Spleen (tissue), 11 donors: Measurements from ENCODE around the gene TXNDC17. TPM values are rescaled to one million over a fixed set of nuclear protein-coding genes. Genes with fewer than 3 reads are reported as not detected.

Experiments
- DNase-seq: peaks from one replicate; pipeline ENCODE4 v3.0.0-alpha.2; 2020
- H3K27ac ChIP-seq, 8 donors: fragments of 200-600 bp; sonication (generic) in 7 of 8; 1 replicate in 4 of 8; 2 replicates in 4 of 8; pipeline versions ENCODE4 v1.5.0 to v1.8.0; 2016 to 2021; ENCODE audit warnings: inconsistent platforms in 4 of 8, mild to moderate bottlenecking in 4 of 8, moderate library complexity in 1 of 8
- H3K27me3 ChIP-seq, 7 donors: fragments of 200-600 bp; sonication (generic) in 6 of 7; replicated peaks in 1 of 7; 1 replicate in 4 of 7; 2 replicates in 3 of 7; pipeline versions ENCODE4 v1.5.0 to v1.8.0; 2016 to 2021; ENCODE audit warnings: inconsistent platforms in 3 of 7, mild to moderate bottlenecking in 1 of 7
- H3K36me3 ChIP-seq, 6 donors: fragments of 200-600 bp; sonication (generic) in 5 of 6; 1 replicate in 4 of 6; 2 replicates in 2 of 6; pipeline versions ENCODE4 v1.5.0 to v1.8.0; 2016 to 2021; ENCODE audit warnings: inconsistent platforms in 2 of 6
- H3K4me1 ChIP-seq, 6 donors: fragments of 200-600 bp; sonication (generic) in 5 of 6; 1 replicate in 3 of 6; 2 replicates in 3 of 6; pipeline versions ENCODE4 v1.5.0 to v1.8.0; 2016 to 2021; ENCODE audit warnings: inconsistent platforms in 3 of 6
- H3K4me3 ChIP-seq, 8 donors: fragments of 200-600 bp; sonication (generic) in 7 of 8; 1 replicate in 4 of 8; 2 replicates in 4 of 8; pipeline versions ENCODE4 v1.5.0 to v1.8.0; 2016 to 2021; ENCODE audit warnings: inconsistent platforms in 4 of 8, mild to moderate bottlenecking in 4 of 8, moderate library complexity in 2 of 8
- H3K9me3 ChIP-seq, 8 donors: fragments of 200-600 bp; sonication (generic) in 7 of 8; 1 replicate in 4 of 8; 2 replicates in 4 of 8; pipeline versions ENCODE4 v1.5.0 to v1.8.0; 2016 to 2021; ENCODE audit warnings: inconsistent platforms in 4 of 8
- POLR2A ChIP-seq, 3 donors: fragments of 450-650 bp; IDR thresholded peaks; one replicate each; pipeline ENCODE4 v1.5.1; 2017; ENCODE audit warnings: antibody characterized with exemption in 3 of 3, mild to moderate bottlenecking in 1 of 3
- POLR2AphosphoS5 ChIP-seq, 3 donors: sonication (generic); formaldehyde crosslinking; IDR thresholded peaks; one replicate each; pipeline ENCODE4 v1.5.1; 2017; ENCODE audit warnings: antibody characterized with exemption in 3 of 3
- WGBS, 5 donors: extraction: QIAGEN DNeasy Blood & Tissue Kit in 3 of 5; methylation state at CpG; one replicate each; pipeline versions ENCODE4 v1.1.5 to v1.1.7; 2013 to 2018; 5-methylcytosine and 5-hydroxymethylcytosine counted together
- intact Hi-C: fragments of 100-400 bp; cut with DNase I; formaldehyde crosslinking; loops from one replicate; pipeline ENCODE4 v1.15.0; 2023; ENCODE audit warnings: low total_unique reads
- polyA plus RNA-seq, 3 donors: library from polyadenylated mRNA; stranded (reverse); fragments of 200-250 nt; gene quantifications; one replicate each; pipeline ENCODE4 v1.2.1, GENCODE V29; 2013
- total RNA-seq, 7 donors: library from RNA; depleted of rRNA in 3 of 7; stranded (reverse); fragments of >200 nt in 3 of 7; fragmentation: NEBNext Ultra II Directional in 4 of 7; extraction: Animal tissue kit (Norgen Biotek cat#: 25700) in 4 of 7; gene quantifications; one replicate each; pipeline versions ENCODE4 v1.1.0 to v1.2.1, GENCODE V29; 2016 to 2021
- TF ChIP-seq, protein P1 (sequence below), 11 experiments: fragments of 200-600 bp in 7 of 11; fragments of 450-650 bp in 4 of 11; sonication (generic) in 4 of 11; IDR thresholded peaks in 8 of 11; conservative IDR thresholded peaks in 3 of 11; 1 replicate in 7 of 11; 2 replicates in 4 of 11; pipeline versions ENCODE4 v1.4.0 to v1.8.0; 2016 to 2021; ENCODE audit warnings: antibody characterized with exemption in 11 of 11, inconsistent platforms in 4 of 11, mild to moderate bottlenecking in 1 of 11
- donor health status: healthy with polysubstance abuse.
- donor health status: DM: no; HTN: no; CAD: no; lungs with moderate emphysema.
- donor health status: DM: no; HTN: no; CAD: no.
- donor health status: Bipolar disorder and iron deficiency.
- donor health status: healthy.
- donor health status: DM: no; HTN: no; CAD: no.
- donor health status: DM: yes; HTN: yes; CAD: no.

TXNDC17 gene
- total and polyA plus RNA-seq, 10 donors = 38.8 to 215 (median 84.7) TPM

DNA sequence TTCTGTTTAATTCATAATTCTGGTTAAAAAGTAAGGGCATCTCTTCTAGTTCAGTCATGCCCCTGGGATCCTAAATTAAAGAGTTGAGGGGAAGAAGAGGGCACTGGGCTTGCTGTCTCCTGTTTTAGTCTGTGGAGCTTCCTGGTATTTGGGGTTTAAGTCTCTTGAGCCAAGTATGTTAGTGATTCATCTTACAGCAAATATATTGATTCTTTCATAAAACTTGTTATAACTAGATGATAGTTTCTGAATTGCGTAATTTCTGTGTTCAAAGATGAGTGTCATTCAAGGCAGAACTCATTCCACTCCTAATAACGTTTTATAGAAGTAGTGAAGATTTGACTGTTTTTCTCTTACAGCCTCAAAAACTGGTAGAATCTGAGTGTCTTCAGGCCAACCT is 1.7 kb downstream of the TXNDC17 start:
- DNase-seq = no peak
- peak overlapping the region in 3 of 8 donors; percentile 86 to 94 (median 89) for H3K4me3 ChIP-seq
- H3K36me3 ChIP-seq = peaks cover 0 to 56% (median 30%) of the 10 kb centered on the region in 6 donors
- H3K27ac ChIP-seq = peak overlapping the region in 2 of 8 donors; percentile 12 to 93
- peaks cover 24 to 88% (median 47%) of the 10 kb centered on the region in 6 donors for H3K4me1 ChIP-seq
- H3K27me3 ChIP-seq = no peaks in the 10 kb centered on the region
- WGBS, 5 donors = 41 to 63% (median 56%) methylated on average over 2 of the region's 2 CpGs
- no peaks in the 10 kb centered on the region for H3K9me3 ChIP-seq
- intact Hi-C loops = no loop called here
- TF ChIP-seq POLR2AphosphoS5 (IDR thresholded peaks at IDR 0.05) (no peak), POLR2A (IDR thresholded peaks at IDR 0.05) (no peak)
- TF ChIP-seq, protein P1, sequence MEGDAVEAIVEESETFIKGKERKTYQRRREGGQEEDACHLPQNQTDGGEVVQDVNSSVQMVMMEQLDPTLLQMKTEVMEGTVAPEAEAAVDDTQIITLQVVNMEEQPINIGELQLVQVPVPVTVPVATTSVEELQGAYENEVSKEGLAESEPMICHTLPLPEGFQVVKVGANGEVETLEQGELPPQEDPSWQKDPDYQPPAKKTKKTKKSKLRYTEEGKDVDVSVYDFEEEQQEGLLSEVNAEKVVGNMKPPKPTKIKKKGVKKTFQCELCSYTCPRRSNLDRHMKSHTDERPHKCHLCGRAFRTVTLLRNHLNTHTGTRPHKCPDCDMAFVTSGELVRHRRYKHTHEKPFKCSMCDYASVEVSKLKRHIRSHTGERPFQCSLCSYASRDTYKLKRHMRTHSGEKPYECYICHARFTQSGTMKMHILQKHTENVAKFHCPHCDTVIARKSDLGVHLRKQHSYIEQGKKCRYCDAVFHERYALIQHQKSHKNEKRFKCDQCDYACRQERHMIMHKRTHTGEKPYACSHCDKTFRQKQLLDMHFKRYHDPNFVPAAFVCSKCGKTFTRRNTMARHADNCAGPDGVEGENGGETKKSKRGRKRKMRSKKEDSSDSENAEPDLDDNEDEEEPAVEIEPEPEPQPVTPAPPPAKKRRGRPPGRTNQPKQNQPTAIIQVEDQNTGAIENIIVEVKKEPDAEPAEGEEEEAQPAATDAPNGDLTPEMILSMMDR (IDR thresholded peaks at IDR 0.05 in 8 of 11, conservative IDR thresholded peaks at IDR 0.05 in 3 of 11) = no peak

DNA sequence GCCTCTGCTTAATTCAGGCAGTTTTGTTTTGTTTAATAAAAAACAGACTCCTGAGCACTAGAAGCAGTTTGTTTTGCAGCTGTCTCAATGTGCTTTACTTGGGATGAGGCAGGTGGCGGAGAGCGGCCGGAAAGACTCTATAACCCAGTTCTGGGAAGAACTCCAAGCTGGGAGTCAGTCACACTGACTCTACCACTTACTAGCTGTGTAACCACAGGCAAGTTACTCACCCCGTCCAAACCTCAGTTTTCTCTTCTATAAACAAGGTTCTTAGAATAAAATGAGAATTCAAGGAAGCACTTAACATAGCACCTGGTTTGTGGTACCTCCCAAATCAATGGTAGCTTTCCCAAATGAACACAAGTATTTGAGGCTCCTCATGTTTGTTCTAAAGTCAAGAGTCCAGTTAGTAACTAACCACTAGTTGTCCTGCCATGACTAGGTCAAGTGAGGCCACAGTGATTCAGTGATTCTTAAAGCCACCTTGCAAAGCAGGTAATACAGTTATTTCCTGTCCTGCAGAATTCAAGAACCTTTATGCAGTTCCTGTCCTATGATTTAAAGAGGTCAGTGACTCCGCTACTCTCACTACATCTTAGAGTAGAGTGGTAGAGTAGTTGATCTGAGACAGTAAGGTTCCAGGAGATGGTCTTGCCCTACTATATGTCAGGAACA is 2.7 kb downstream of the TXNDC17 start:
- Histone ChIP-seq H3K4me1 (peaks cover 22 to 88% (median 51%) of the 10 kb centered on the region in 6 donors), H3K27ac (no peak overlapping the region), H3K27me3 (no peaks in the 10 kb centered on the region), H3K4me3 (no peak overlapping the region), H3K36me3 (peaks cover 0 to 66% (median 34%) of the 10 kb centered on the region in 6 donors), H3K9me3 (no peaks in the 10 kb centered on the region)
- 75 to 92% (median 81%) methylated on average over 5 of the region's 5 CpGs for WGBS, 5 donors
- intact Hi-C loops = no loop called here
- DNase-seq = no peak
- TF ChIP-seq POLR2AphosphoS5 (IDR thresholded peaks at IDR 0.05) (no peak), POLR2A (IDR thresholded peaks at IDR 0.05) (no peak)
- TF ChIP-seq, protein P1 (IDR thresholded peaks at IDR 0.05 in 8 of 11, conservative IDR thresholded peaks at IDR 0.05 in 3 of 11) = no peak

DNA sequence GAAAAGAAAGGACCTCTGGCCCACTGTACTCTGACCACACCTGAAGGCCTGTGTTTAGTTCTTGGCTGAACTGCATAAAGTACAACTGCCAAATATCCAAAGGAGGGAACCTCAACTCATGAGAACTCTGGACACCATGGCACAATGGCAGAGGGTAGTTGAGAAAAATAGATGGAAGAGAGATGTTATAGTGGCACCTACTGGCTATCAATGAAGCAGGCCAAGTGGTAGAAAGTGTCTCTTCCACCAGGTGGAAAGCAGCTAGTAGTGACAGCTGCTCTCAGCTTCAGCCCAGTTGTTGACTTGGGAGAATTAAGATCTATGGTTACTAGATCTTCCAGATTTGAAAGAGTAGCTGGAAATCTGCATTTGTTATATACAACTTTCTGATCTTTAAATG is 7.3 kb downstream of the TXNDC17 start:
- Histone ChIP-seq H3K27ac (no peak overlapping the region), H3K4me3 (no peak overlapping the region), H3K27me3 (peaks cover 0 to 9% (median 0%) of the 10 kb centered on the region in 7 donors), H3K9me3 (no peaks in the 10 kb centered on the region), H3K4me1 (peaks cover 22 to 88% (median 52%) of the 10 kb centered on the region in 6 donors), H3K36me3 (peaks cover 0 to 66% (median 34%) of the 10 kb centered on the region in 6 donors)
- TF ChIP-seq POLR2A (IDR thresholded peaks at IDR 0.05) = no peak
- TF ChIP-seq, protein P1 (IDR thresholded peaks at IDR 0.05 in 8 of 11, conservative IDR thresholded peaks at IDR 0.05 in 3 of 11) = peak in 7 of 11 experiments; percentile 14 to 41 (median 39)
- DNase-seq = no peak
- intact Hi-C loops = loop anchor here (5.0 kb wide), 1 partner anchor 176 kb away; no protein-coding TSS in a partner anchor

DNA sequence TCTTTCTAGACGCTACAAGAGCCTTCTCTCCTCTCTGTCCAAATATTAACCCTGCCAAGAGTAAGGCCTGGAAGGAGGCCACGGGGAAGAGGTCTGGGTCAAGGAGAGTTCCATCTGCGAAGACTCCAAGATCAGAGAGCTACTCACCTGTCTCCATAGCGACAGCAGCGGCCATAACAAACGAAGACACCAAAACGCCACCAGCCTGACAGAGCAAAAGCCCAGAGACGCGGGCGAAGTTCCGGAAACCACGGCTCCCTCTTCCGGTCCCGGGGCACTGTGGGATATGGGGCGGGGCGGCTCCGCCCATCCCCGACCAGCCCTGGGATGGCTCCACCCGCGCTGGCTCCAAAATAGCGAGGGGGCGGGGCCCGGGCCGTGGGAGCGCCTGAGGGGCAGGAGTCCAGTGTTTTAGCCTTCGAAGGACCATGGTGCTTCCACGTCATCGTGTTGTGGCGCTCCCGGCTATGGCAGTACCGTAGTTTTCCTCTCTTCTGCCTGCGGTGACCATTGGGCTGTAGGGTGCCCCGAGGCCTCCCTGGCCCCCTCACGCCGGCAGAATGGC is 10.6 kb downstream of the TXNDC17 start, which contains the start of the genes C17orf100 and MED31:
Gene C17orf100 (plus strand): TSS at position 409 of the 565 bp plus-strand sequence. CDS start 152 bp downstream, at position 561.
Gene MED31 (minus strand): TSS at position 252 of the 565 bp plus-strand sequence. CDS start 77 bp downstream, at position 175.
- H3K36me3 ChIP-seq = peaks cover 0 to 34% (median 11%) of the 10 kb centered on the region in 6 donors
- peak within 1 kb of the TSS; percentile 64 to 92 (median 82) for H3K4me3 ChIP-seq
- 0 to 2% (median 1%) methylated on average over 12 to 35 of the region's 35 CpGs for WGBS, 5 donors
- intact Hi-C loops = no loop called here
- H3K9me3 ChIP-seq = no peaks in the 10 kb centered on the region
- peak within 1 kb of the TSS; percentile 82 to 93 (median 90) for H3K27ac ChIP-seq
- TF ChIP-seq, protein P1 (IDR thresholded peaks at IDR 0.05 in 8 of 11, conservative IDR thresholded peaks at IDR 0.05 in 3 of 11) = peak in 3 of 11 experiments; percentile 8 to 26 (median 24)
- TF ChIP-seq POLR2AphosphoS5 (IDR thresholded peaks at IDR 0.05) (peak; percentile 93 to 95 (median 94)), POLR2A (IDR thresholded peaks at IDR 0.05) (peak; percentile 21 to 34 (median 26))
- H3K27me3 ChIP-seq = peaks cover 0 to 37% (median 6%) of the 10 kb centered on the region in 7 donors
- peak; percentile 99 for DNase-seq
- peaks cover 24 to 91% (median 69%) of the 10 kb centered on the region in 6 donors for H3K4me1 ChIP-seq
